Parietal lobe (tissue), 1 donor: ENCODE measurements around the gene SMPD1. TPM values are rescaled to one million over a fixed set of nuclear protein-coding genes. Genes with fewer than 3 reads are reported as not detected.

Experiments
- total RNA-seq: library from RNA; depleted of rRNA; stranded (reverse); fragments of >200 nt; gene quantifications from one replicate; pipeline ENCODE4 v1.2.3, GENCODE V29; 2014

Gene SMPD1
- 9.1 TPM for total RNA-seq

DNA sequence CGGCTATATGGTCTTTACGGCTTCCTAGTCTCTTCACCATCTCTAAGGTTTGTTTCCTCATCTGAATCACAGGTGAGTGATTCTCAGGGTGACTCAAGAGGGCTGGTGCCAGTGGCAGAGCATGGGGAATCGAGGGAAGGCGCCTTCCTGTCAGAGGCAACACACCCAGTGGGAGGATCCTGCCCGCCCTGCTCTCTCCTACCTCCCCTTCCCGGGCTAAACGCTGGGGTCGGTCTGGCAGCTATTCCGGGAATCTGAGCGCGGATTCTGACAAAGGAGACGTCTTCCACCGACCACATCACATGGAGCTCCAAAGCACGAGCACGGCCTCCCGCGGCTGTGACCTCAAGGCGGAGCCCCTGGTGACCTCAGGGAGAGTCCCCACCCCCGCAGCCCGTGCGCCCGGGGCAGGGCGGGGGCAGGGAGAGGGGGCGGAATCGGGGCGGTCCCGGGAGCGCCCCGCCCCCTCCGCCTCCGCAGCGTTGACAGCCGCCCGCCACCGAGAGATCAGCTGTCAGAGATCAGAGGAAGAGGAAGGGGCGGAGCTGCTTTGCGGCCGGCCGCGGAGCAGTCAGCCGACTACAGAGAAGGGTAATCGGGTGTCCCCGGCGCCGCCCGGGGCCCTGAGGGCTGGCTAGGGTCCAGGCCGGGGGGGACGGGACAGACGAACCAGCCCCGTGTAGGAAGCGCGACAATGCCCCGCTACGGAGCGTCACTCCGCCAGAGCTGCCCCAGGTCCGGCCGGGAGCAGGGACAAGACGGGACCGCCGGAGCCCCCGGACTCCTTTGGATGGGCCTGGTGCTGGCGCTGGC, at the start of gene SMPD1:
Gene SMPD1 (plus strand): TSS at position 570 of the 813 bp plus-strand sequence. CDS start 125 bp downstream, at position 695.

GRCh38 chr11:6419009-6419631, 28.8 kb downstream of the SMPD1 start, which contains the start of gene APBB1:
Gene APBB1, minus strand, starts transcription at chr11:6419094. Its CDS starts 7,747 bp downstream, at chr11:6411347.

GRCh38 chr11:6440906-6441358, 50.7 kb downstream of the SMPD1 start, which contains the start of gene HPX:
Gene HPX, minus strand, starts transcription at chr11:6440987. Its CDS starts 24 bp downstream, at chr11:6440963.

Other genes starting within 250 kb of the SMPD1 start
- gene OR52B2, start 220.1 kb upstream of the SMPD1 start, total RNA-seq: 0.63 TPM
- not detected for gene OR52W1, start 191.2 kb upstream of the SMPD1 start, total RNA-seq
- gene C11orf42, start 184.9 kb upstream of the SMPD1 start, total RNA-seq: not detected
- gene FHIP1B, start 155.8 kb upstream of the SMPD1 start, total RNA-seq: 35.7 TPM
- gene CNGA4, start 151.4 kb upstream of the SMPD1 start, total RNA-seq: 0.63 TPM
- gene CCKBR, start 130.6 kb upstream of the SMPD1 start, total RNA-seq: 8.1 TPM
- gene CAVIN3, start 70.0 kb upstream of the SMPD1 start, total RNA-seq: 2.2 TPM
- gene APBB1, start 28.6 kb downstream of the SMPD1 start, total RNA-seq: 222 TPM
- 9.7 TPM for gene HPX, start 50.5 kb downstream of the SMPD1 start, total RNA-seq
- gene TRIM3, start 83.5 kb downstream of the SMPD1 start, total RNA-seq: 109 TPM
- 28.5 TPM for gene ARFIP2, start 90.9 kb downstream of the SMPD1 start, total RNA-seq
- gene TIMM10B, start 91.0 kb downstream of the SMPD1 start, total RNA-seq: 39.4 TPM
- gene DNHD1, start 106.8 kb downstream of the SMPD1 start, total RNA-seq: 18.5 TPM
- 25.7 TPM for gene RRP8, start 213.1 kb downstream of the SMPD1 start, total RNA-seq
- gene ILK, start 213.3 kb downstream of the SMPD1 start, total RNA-seq: 53.5 TPM
- gene TAF10, start 221.7 kb downstream of the SMPD1 start, total RNA-seq: 15.7 TPM
- 13.1 TPM for gene TPP1, start 228.9 kb downstream of the SMPD1 start, total RNA-seq